Body of pancreas (tissue), 4 donors: ENCODE measurements around the gene NBEAL2.

ENCODE experiments used
- POLR2A ChIP-seq, 3 donors: fragments of 450-650 bp; IDR thresholded peaks; one replicate each; pipeline ENCODE4 v1.6.1; 2016; ENCODE audit warnings: antibody characterized with exemption in 3 of 3, mild to moderate bottlenecking in 2 of 3
- TF ChIP-seq, protein P1 (sequence below), 7 experiments: fragments of 450-650 bp in 4 of 7; fragments of 200-600 bp in 3 of 7; sonication (generic) in 3 of 7; IDR thresholded peaks; one replicate each; pipeline ENCODE4 v1.5.1; 2016 to 2019; ENCODE audit warnings: antibody characterized with exemption in 7 of 7

DNA sequence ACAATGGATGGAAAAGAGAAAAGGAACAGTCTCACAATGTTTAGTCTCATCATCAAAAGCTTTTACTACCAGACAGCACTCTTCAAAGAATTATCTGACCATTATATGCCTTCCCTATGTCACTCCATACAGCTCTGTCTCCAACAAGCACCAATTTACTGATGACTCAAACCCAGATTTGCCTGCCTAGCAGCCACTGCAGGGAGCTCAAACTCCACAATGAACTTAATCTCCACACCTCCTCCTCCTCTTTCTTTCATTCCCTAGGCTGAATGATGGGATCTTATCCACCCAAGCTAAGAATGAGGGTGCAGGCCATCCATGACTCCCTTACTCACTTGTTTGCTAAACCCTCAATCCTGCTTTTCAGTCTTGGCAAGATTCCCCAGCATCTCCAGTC lies 45.5 kb downstream of the NBEAL2 start:
- TF ChIP-seq POLR2A (IDR thresholded peaks at IDR 0.05), result no peak
- TF ChIP-seq, protein P1, sequence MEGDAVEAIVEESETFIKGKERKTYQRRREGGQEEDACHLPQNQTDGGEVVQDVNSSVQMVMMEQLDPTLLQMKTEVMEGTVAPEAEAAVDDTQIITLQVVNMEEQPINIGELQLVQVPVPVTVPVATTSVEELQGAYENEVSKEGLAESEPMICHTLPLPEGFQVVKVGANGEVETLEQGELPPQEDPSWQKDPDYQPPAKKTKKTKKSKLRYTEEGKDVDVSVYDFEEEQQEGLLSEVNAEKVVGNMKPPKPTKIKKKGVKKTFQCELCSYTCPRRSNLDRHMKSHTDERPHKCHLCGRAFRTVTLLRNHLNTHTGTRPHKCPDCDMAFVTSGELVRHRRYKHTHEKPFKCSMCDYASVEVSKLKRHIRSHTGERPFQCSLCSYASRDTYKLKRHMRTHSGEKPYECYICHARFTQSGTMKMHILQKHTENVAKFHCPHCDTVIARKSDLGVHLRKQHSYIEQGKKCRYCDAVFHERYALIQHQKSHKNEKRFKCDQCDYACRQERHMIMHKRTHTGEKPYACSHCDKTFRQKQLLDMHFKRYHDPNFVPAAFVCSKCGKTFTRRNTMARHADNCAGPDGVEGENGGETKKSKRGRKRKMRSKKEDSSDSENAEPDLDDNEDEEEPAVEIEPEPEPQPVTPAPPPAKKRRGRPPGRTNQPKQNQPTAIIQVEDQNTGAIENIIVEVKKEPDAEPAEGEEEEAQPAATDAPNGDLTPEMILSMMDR (IDR thresholded peaks at IDR 0.05), result no peak
